GM21447 (cell line): ENCODE measurements around the gene TNRC6B.
"Not testable (repeated sequence)": the region's sequence is repeated elsewhere in the genome, so short reads cannot be mapped to it uniquely, and the experiment has no call there.

ENCODE experiments used
- ATAC-seq: cut with Tn5 transposase; IDR thresholded peaks from one replicate; pipeline ENCODE4 v1.9.1; 2021; ENCODE audit not compliant: unreplicated experiment

Gene TNRC6B, protein sequence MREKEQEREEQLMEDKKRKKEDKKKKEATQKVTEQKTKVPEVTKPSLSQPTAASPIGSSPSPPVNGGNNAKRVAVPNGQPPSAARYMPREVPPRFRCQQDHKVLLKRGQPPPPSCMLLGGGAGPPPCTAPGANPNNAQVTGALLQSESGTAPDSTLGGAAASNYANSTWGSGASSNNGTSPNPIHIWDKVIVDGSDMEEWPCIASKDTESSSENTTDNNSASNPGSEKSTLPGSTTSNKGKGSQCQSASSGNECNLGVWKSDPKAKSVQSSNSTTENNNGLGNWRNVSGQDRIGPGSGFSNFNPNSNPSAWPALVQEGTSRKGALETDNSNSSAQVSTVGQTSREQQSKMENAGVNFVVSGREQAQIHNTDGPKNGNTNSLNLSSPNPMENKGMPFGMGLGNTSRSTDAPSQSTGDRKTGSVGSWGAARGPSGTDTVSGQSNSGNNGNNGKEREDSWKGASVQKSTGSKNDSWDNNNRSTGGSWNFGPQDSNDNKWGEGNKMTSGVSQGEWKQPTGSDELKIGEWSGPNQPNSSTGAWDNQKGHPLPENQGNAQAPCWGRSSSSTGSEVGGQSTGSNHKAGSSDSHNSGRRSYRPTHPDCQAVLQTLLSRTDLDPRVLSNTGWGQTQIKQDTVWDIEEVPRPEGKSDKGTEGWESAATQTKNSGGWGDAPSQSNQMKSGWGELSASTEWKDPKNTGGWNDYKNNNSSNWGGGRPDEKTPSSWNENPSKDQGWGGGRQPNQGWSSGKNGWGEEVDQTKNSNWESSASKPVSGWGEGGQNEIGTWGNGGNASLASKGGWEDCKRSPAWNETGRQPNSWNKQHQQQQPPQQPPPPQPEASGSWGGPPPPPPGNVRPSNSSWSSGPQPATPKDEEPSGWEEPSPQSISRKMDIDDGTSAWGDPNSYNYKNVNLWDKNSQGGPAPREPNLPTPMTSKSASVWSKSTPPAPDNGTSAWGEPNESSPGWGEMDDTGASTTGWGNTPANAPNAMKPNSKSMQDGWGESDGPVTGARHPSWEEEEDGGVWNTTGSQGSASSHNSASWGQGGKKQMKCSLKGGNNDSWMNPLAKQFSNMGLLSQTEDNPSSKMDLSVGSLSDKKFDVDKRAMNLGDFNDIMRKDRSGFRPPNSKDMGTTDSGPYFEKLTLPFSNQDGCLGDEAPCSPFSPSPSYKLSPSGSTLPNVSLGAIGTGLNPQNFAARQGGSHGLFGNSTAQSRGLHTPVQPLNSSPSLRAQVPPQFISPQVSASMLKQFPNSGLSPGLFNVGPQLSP (N-terminal part only)

DNA sequence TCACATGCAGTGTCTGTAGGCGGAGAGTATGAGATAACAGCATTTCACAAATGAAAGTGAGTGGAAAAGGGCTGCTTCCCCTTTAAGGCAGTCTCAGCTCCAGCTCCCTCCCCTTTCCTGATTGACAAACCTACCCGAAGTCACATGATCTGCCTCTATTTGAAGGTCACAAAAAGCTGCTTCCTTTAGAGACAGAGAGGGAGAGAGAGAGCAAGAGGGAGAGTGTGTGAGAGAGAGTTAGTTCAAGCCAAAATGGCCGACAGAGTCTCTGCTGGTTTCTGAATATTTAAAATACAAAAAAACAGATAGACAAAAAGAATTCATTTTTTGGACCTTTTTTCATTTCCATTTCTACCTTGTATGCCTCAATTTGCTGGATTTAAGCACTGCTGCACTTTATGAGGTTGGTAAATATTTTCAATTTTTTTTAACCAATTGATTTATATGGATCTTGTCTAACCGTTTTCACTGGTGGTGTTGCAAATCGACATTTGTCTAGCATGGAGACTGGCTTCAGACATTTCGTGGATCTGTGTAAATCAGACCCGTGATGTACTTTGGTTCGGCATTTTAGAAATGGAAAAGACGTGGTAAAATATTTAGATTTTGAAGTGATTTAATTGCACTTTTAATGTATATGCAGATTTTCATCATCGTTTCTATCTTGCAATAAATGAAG, at the start of gene TNRC6B:
Gene TNRC6B (plus strand): TSS at position 188 of the 679 bp plus-strand sequence. CDS start 211 bp downstream, at position 399.
- ATAC-seq = peak; percentile 80

DNA sequence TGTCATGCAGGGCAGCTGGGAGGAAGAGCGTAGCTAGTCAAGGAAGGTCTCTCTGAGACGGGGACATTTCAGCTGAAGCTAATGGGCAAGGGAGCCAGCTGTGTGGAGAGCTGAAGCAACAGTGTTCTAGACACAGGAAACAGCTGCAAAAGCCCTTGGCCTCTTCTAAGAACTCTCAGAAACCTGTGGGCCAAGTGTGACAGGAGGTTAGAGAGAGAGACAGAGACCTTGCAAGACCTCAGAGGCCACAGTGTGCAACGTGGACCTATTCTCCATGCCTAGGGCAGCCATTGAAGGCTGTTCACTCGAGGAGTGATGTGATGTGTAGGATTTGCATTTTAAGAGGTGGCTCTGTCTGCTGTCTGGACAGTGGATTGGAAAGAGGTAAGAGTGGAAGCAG, 48.7 kb upstream of the TNRC6B start:
- no peak for ATAC-seq

DNA sequence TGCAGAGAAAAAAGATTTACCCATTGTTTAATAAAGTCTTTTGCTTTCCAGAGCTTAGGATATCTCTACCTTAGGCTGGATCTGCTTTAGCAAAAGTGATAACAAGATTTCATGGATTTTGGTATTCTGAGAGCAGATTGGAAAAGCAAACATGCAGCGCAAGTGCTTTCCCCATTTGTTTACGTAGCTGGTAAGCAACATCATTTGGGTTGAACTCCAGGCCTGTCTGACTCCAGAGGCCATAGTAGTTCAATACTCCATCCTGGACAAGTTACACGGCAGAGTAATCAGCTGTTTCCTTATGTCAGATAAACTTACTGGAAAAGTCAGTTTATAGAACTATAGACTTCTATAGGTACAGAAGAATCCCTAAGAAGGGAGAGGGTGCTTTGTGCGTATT, 40.6 kb upstream of the TNRC6B start:
- no peak for ATAC-seq

DNA sequence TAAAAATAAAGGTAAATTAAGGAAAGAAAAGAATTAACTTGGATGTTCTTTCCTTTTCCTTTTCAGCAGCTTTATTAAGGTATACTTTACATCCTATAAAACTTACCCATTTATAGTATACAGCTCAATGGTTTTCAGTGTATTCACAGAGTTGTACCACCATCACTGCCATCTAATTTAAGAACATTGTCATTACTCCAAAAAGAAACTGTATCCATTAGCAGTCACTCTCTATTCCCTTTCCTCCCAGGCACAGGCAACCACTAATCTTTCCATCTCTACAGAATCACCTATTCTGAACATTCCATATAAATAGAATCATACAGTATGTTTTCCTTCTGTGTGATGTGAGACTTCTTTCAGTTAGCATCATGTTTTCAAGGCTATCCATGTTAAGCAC, 38.9 kb upstream of the TNRC6B start:
- no peak for ATAC-seq

DNA sequence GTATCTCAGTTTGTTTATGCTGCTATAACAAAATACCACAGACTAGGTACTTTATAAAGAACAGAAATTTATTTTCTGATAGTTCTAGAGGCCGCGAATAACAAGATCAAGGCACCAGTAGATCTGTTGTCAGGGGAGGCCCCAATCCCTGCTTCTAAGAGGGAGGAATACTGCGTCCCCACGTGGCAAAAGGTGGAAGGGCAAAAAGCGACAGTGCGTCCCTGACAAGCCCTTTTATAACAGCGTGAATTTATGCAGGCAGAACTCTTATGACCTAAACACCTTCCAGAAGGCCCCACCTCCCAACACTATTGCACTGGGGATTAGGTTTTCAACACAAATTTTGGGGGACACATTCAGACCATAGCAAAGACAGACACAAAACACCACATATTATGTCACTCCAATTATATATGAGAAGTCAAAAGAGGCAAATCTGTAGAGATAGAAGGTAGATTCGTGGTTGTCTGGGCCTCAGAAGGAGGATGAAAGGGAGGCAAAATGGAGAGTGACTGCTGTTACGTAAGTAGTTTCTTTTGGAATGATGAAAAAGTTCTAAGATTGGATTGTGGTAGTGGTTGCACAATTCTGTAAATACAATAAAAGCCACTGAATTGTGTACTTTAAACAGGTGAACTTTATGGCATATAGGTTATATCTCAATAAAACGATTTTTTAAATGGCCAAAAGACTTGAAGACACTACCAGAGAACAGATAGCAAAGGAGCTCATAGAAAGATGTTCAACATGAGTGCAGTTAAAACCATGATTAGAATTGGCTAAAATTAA, 30.1 kb upstream of the TNRC6B start:
- no peak for ATAC-seq

DNA sequence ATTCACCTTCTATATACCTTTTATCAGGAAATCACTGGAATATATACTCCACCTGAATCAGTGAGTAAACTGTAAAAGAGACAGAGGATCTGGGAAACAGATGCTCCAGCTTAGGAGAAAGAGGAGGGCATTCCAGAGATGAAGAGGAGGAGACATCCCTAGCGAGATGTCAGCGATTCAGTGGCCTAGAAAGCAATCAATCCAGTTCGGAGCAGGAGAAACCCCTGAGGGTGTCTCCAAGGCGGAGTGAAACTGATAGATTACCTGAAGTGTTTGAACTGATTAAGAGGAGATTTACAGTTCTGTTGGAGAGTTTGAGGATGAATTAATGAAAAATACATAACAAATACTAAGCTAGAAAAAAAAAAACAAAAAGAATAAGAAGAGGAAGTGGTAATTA, 24.5 kb upstream of the TNRC6B start:
- ATAC-seq = no peak

DNA sequence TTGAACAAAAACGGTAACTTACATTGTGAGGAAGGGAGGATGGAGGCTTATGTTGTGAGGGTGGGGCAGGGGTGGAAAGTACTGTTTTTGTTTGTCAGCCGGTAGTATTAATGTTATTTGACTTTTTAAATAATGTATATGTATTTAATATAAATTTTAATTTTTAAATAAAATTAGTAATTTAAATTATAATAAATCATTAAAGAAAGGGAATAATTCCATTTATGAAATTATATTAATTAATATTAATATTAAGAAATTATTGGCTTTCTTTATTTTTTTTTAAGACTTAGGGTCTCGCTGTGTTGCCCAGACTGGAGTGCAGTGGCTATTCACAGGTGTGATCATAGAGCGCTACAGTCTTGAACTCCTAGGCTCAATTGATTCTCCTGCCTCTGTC, 24.0 kb upstream of the TNRC6B start:
- no peak for ATAC-seq

DNA sequence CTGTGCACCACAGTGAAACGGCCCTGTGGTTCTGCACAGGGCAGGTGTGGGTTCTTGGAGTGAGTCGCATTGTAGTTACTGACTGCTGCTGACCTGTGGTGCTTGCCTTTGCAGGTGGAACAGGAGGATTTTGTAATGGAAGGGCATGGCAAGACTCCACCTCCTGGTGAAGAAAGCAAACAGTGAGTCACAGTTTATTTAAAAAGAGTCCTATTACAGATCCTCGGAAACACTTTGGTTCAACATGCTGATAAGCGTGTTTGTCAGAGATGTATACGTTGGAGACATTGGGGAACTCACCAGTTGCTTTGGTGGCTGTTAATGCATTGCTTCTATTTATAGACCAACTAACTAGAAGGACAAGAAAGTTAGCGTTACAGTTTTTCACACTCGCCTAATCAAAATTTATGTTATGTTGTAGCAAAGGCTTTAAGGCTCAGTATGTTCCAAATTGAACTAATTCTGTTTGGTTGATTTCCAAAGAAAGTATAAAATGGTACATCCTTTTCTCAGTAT, 21.7 kb upstream of the TNRC6B start:
- ATAC-seq = no peak

DNA sequence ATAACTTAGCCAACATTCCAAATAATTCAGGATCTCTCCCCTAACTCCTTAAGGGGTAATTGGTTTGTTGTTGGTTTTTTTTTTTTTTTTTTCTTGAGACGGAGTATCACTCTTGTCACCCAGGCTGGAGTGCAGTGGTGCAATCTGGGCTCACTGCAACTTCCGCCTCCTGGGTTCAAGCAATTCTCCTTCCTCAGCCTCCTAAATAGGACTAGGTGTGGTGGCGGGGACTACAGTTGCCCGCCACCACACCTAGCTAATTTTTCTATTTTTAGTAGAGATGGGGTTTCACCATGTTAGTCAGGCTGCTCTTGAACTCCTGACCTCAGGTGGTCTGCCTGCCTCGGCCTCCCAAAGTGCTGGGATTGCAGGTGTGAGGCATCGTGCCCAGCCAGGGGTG, 21.0 kb upstream of the TNRC6B start:
- not testable (repeated sequence) for ATAC-seq

DNA sequence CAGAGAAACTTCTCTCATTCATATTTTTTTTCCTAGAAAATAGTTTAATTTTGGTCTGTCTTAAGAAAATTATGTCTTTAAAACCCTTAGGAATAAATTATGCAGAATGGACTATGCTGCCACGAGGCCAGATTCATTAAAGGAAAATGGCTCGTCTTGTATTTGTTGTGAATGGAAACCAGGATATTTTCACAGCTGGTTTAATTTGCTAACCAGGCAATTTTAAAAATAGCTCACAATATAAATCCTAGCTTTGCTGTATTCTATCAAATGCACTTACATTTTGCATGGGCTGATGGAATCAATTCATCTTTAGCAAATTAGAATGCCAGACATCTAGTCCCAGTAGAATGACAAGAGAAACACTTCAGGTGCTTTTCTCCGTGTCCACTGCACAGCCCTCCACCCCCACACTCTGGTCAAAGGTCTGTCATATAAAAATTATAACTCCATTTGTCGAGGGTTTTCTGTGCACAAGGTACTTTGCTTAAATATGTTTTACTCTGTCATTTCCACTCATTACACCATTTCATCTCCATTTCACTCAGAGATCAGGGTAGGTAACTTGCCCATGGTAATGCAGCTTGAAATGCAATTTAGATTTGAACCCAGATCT, 20.3 kb upstream of the TNRC6B start:
- no peak for ATAC-seq

DNA sequence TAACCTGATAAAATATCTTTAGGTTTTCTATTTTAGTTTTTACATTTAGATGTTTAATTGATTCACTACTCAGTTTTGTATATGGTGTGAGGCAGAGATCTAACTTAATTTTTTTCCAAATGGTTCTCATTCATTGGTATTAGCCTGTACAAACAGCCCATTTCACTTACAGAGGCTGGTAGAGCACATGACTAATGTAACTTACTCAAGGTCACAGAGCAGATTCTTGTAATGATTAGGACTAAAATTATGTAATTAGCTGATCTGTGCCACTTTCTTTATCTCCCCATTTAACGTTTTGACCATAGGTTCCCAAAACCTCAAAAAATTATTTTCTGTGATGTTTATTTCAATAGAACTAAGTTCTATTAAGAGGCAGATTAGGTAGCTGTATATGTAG, 16.5 kb upstream of the TNRC6B start:
- no peak for ATAC-seq

DNA sequence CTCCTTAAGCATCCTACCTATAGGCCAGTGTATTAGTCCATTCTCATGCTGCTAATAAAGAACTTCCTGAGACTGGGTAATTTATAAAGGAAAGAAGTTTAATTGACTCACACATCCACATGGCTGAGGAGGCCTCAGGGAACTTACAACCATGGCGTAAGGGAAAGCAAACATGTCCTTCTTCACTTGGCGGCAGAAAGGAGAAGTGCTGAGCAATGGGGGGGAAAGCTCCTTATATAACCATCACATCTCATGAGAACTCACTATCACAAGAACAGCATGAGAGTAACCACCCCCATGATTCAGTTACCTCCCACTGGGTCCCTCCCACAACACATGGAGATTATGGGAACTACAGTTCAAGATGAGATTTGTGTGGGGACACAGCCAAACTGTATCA, 12.2 kb upstream of the TNRC6B start:
- ATAC-seq = not testable (repeated sequence)

DNA sequence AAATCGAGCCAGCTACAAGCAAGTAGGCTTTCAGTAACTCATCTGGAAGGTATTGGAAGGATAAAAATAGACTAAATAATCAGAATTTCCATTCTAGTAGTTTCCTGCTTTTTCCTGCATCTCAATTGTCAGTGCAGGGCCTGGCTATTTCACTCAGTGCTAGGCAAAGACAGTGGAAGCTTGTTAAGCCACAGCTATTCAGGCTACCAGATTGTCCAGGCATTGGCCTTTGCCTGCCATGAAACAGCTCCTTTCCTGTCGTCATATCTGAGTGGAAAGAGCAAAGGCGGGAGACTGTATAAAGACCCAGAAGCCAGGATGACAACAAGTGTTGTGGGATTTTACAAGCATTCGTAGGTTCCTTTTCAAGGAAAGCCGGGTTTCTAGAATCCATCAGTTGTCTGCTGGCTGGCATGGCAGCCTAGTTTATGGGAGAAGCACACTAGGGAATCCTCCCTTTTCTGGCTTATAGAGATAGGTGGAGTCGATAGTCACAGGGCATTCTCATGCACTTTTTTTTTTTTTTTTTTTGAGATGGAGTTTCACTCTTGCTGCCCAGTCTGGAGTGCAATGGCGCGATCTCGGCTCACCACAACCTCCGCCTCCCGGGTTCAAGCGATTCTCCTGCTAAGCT, 2.0 kb upstream of the TNRC6B start:
- ATAC-seq = no peak

DNA sequence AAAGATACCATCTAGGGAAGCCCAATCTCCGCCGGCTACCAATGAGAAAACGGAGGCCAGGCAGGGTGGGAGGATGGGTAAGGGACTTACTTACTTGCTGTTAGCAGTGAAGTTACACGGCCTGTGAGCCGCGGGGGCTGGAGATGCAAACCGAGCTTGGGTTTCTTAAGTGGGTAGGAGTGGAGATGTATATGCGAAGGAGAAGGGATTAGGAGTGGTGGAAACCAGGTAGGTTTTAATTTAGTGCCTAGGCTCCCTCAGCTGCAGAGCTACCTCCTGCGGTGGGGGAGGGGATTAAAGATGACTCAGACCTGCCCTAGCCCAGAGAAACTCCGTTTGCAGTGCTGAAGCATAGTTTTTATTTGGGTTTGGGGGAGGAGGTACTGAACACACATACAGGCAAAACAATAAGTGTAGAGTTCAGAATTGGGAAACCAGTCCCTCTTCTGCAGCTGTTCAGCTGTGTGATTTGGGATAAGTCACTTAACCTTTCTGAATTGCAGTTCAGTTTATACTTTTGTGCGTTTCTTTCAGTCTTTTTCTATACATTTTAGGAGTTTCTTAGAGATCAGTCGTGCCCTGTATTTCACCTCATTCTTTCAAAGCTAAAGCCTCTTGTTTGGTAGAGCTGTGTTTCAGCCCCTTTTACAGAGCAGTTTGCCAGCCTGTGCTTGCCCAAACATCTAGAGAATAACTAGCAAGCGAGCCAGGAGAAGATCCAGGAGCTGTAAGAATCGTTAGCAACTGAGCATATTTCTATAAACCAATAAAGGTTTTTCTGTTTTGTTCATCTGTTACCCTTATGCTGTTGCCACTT, 596 bp upstream of the TNRC6B start:
- ATAC-seq = no peak

DNA sequence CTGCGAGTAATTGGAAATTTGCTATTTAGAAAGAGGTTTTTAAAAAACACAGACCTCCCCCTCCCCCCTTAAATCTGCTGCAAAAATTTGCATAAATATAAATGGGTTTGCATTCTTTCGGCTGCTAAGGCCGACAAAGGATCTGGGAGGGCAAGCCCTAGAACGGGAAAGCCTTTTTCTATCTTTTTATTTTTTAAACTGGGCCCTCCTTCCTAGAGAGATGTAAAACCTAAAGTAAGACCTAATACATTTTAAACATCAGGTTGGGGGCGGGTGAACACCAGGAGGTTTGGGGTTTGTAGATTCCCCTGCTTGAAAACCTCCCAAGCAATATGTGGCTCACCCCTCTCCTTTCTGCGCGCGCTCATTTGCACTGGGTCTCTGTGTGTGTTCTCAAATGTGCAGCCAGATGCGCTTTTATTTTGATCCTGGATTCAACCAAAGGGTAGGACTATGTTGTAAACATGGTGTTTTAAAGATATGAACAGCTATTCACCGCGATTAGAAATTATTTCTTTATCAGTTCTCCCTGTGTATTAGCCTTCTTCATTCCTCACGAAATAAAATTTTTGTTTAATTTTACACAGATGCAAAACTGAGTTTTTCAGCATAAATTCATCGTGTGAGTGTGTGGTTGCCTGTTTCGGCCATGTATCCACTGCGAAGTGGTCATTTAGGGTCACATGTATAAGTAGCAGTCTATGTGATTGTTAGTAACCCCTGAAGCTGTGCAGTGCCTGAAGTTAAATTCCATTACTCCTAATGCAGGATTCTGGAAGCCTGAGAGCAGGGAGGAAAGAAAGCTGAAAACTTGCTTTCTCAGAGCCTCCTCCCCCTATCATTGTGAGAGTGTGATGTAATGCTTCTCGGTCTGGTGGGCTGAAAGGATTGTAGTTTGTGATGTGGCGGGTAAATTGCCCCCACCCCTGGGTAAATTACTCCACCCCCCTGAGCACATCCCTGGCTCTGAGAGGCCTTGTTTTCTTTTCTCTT, 988 bp downstream of the TNRC6B start:
- no peak for ATAC-seq

DNA sequence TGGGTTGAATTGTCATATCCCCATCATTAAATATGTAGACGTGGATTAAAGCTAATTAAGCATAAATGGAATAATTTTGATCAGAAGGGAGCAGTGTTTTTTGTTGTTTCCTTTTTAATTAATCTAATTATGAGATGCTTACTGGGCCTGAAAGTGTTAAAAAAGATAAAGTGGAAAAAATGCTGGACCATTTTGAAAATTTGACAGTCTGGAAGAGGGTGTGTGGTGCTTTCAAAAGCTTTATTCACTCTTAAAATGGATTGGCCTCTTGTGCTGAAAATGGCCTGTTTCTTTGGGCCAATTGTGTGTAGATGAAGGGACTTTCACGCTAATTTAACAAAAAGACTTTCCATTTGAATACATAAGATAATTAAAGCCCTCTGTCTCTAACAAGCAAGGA, 1.8 kb downstream of the TNRC6B start:
- no peak for ATAC-seq

DNA sequence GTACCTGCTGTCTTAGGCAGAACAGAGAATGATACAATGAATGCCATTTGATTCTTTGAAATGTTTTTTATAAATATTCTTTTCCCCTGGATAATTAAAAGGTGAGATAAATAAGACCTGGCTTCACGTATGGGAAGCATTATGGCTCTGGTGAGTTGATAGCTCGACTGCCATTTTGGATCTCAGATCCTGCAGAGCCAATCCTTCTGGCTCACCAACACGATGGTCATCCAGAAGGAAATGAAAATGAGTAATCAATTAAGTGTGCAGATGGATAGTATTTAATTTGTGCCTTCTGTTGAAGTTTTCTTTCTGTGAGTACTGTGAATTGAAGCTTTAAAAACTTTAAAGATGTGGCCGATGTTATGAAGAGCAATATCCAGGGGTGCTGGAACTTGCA, 2.7 kb downstream of the TNRC6B start:
- ATAC-seq = no peak
